ENCODE results near the gene SLAIN1.

DNA sequence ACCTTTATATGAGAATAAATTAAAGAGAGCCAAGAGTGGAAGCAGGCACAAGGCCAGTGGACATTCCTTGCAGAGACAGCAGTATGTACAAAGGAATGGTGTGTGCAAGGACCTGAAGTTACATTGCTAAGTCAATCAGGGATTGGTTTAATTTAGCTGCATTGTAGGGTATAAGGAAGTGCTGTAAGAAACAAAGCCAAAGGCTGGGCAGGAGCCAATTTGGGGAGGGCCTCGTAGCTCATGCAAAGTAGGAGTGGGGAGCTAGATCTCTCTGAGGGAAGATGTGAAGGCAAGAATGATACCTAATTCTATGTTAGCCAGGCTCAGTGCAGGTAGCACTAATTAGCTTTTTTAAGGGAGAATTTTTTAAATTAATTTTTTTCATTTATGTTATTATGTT lies 76.7 kb downstream of the SLAIN1 start:
- TF ChIP-seq EZH2phosphoT487 (IDR thresholded peaks at IDR 0.05; ENCODE audit: insufficient read depth, low read depth) (no peak), EZH2 (IDR thresholded peaks at IDR 0.05; ENCODE audit: insufficient read depth, poor library complexity, severe bottlenecking) (no peak)

Measured in GM23248 (cell line).